ENCODE measurements around the gene DPP8. TPM values are rescaled to one million over a fixed set of nuclear protein-coding genes. Genes with fewer than 3 reads are reported as not detected.

DPP8 gene
- total RNA-seq, 1 experiment from 2014 or later, result 27.1 TPM

- intact Hi-C loops (cut with micrococcal nuclease), result no loop called here
- TF ChIP-seq JUND (IDR thresholded peaks at IDR 0.05), result no peak
- TF ChIP-seq EZH2 (IDR thresholded peaks at IDR 0.05), result no peak
- peak; percentile 27 for TF ChIP-seq POLR2A (IDR thresholded peaks at IDR 0.05; ENCODE audit: borderline replicate concordance, extremely low read depth, insufficient read depth, insufficient read length)
- TF ChIP-seq YY1 (IDR thresholded peaks at IDR 0.05; ENCODE audit: extremely low read depth, insufficient replicate concordance, low read depth, low read length), result no peak
- POLR2A ChIA-PET, result no interaction called here
- Histone ChIP-seq H2AFZ (ENCODE audit: low read depth, low read length, poor library complexity, severe bottlenecking) (no peak overlapping the region), H3K79me2 (ENCODE audit: insufficient read depth, low read length) (no peaks in the 10 kb centered on the region), H3K9me2 (ENCODE audit: insufficient read depth) (no peaks in the 10 kb centered on the region), H3K9ac (ENCODE audit: low read length) (no peak overlapping the region), H3K27ac (ENCODE audit: low read depth, low read length) (no peak overlapping the region; the same call in 1 of the 2 replicates), H3K36me3 (ENCODE audit: control insufficient read depth in 1 of 2, insufficient read depth in 2 of 2, low read length in 2 of 2) (no peaks in the 10 kb centered on the region), H3K4me3 (replicated peaks in 1 of 2; ENCODE audit: low read depth in 1 of 2, low read length in 2 of 2) (no peak overlapping the region), H3K27me3 (ENCODE audit: insufficient read depth, low read length) (no peaks in the 10 kb centered on the region), H3K4me2 (ENCODE audit: low read length) (peak overlapping the region; percentile 25; the same call in 1 of the 2 replicates), H3K9me3 (ENCODE audit: control insufficient read depth in 1 of 2, insufficient read depth in 1 of 2, low read depth in 1 of 2, low read length in 2 of 2) (no peaks in the 10 kb centered on the region), H3K4me1 (ENCODE audit: control insufficient read depth in 1 of 2, insufficient read depth in 2 of 2, low read length in 2 of 2) (peaks cover 2 to 24% of the 10 kb centered on the region in 2 experiments; a peak in 3 of 4 replicates), H4K20me1 (ENCODE audit: insufficient read depth) (no peaks in the 10 kb centered on the region)
- DNase-seq (ENCODE audit: low read depth, low spot score) (no peak), ATAC-seq (no peak)
- CTCF ChIA-PET, result no interaction called here
- RAD21 ChIA-PET (ENCODE audit: low non-redundant PET in 1 of 2, low total read pairs in 2 of 2, uncharacterized antibody in 2 of 2, unreplicated experiment in 2 of 2), result no interaction called here
- no TSS peak for BruUV-seq (replicated peaks)
These were observed 94.1 kb downstream of the DPP8 start for GRCh38 chr15:65423150-65423975.

GRCh38 chr15:65421360-65422215, 95.9 kb downstream of the DPP8 start:
- H3K9ac ChIP-seq (ENCODE audit: low read length), result no peak overlapping the region
- H3K27ac ChIP-seq (ENCODE audit: low read depth, low read length), result no peak overlapping the region
- ChIA-PET CTCF (interaction anchor here (1.3 kb wide), 1 partner anchor 20 kb away, joined by 4 read pairs; no protein-coding TSS in a partner anchor), RAD21 (ENCODE audit: low non-redundant PET in 1 of 2, low total read pairs in 2 of 2, uncharacterized antibody in 2 of 2, unreplicated experiment in 2 of 2) (no interaction called here), POLR2A (interaction anchor here (0.9 kb wide), 1 partner anchor 411 kb away, joined by 4 read pairs; no protein-coding TSS in a partner anchor)
- H3K9me3 ChIP-seq (ENCODE audit: control insufficient read depth in 1 of 2, insufficient read depth in 1 of 2, low read depth in 1 of 2, low read length in 2 of 2), result no peaks in the 10 kb centered on the region
- BruUV-seq (replicated peaks), result no TSS peak
- H3K4me1 ChIP-seq (ENCODE audit: control insufficient read depth in 1 of 2, insufficient read depth in 2 of 2, low read length in 2 of 2), result peaks cover 2 to 24% of the 10 kb centered on the region in 2 experiments; a peak in 3 of 4 replicates
- H3K79me2 ChIP-seq (ENCODE audit: insufficient read depth, low read length), result no peaks in the 10 kb centered on the region
- peak overlapping the region; percentile 54 for H2AFZ ChIP-seq (ENCODE audit: low read depth, low read length, poor library complexity, severe bottlenecking)
- H3K36me3 ChIP-seq (ENCODE audit: control insufficient read depth in 1 of 2, insufficient read depth in 2 of 2, low read length in 2 of 2), result no peaks in the 10 kb centered on the region
- no peaks in the 10 kb centered on the region for H3K9me2 ChIP-seq (ENCODE audit: insufficient read depth)
- H3K4me3 ChIP-seq (replicated peaks in 1 of 2; ENCODE audit: low read depth in 1 of 2, low read length in 2 of 2), result peak overlapping the region; percentile 45 to 62
- no peaks in the 10 kb centered on the region for H4K20me1 ChIP-seq (ENCODE audit: insufficient read depth)
- H3K27me3 ChIP-seq (ENCODE audit: insufficient read depth, low read length), result no peaks in the 10 kb centered on the region
- DNase-seq (ENCODE audit: low read depth, low spot score) (no peak), ATAC-seq (no peak)
- TF ChIP-seq SP1 (IDR thresholded peaks at IDR 0.05; ENCODE audit: low read depth), result no peak
- no peak for TF ChIP-seq ZNF274 (IDR thresholded peaks at IDR 0.05; ENCODE audit: low read depth, low read length)
- TF ChIP-seq ATF3 (IDR thresholded peaks at IDR 0.05), result no peak
- intact Hi-C loops (cut with micrococcal nuclease), result no loop called here
- H3K4me2 ChIP-seq (ENCODE audit: low read length), result peak overlapping the region; percentile 85

Data from HCT116 (cell line).